Keratinocyte (primary cell): ENCODE results near the gene TDP2.

Experiments
- CTCF ChIP-seq, 3 experiments: IDR thresholded peaks in 1 of 3; conservative IDR thresholded peaks in 1 of 3; optimal IDR thresholded peaks in 1 of 3; 2 replicates in 2 of 3; 3 replicates in 1 of 3; pipeline versions ENCODE3 to v1.5.1; 2011; ENCODE audit warnings: low read length in 3 of 3, mild to moderate bottlenecking in 3 of 3, moderate library complexity in 2 of 3, control low read depth in 1 of 3, inconsistent platforms in 1 of 3; ENCODE audit not compliant: insufficient read depth in 2 of 3; ENCODE audit errors: extremely low read depth in 1 of 3
- EZH2 ChIP-seq: IDR thresholded peaks from one replicate; pipeline ENCODE4 v1.6.1; 2012; ENCODE audit warnings: inconsistent platforms, mild to moderate bottlenecking, low read length, moderate library complexity

GRCh38 chr6:24650365-24650764 is 16.3 kb downstream of the TDP2 start:
- TF ChIP-seq CTCF (optimal IDR thresholded peaks at IDR 0.05 in 1 of 3, IDR thresholded peaks at IDR 0.05 in 1 of 3, conservative IDR thresholded peaks at IDR 0.05 in 1 of 3; ENCODE audit: extremely low read depth in 1 of 3, insufficient read depth in 2 of 3, low read length in 3 of 3) (no peak), EZH2 (no peak)
